Measurements from ENCODE around the gene ZBTB42. TPM values are rescaled to one million over a fixed set of nuclear protein-coding genes. Genes with fewer than 3 reads are reported as not detected.

ZBTB42 gene
- total RNA-seq, 2 donors from 2014 or later, result 10.6 to 21.8 TPM

DNA sequence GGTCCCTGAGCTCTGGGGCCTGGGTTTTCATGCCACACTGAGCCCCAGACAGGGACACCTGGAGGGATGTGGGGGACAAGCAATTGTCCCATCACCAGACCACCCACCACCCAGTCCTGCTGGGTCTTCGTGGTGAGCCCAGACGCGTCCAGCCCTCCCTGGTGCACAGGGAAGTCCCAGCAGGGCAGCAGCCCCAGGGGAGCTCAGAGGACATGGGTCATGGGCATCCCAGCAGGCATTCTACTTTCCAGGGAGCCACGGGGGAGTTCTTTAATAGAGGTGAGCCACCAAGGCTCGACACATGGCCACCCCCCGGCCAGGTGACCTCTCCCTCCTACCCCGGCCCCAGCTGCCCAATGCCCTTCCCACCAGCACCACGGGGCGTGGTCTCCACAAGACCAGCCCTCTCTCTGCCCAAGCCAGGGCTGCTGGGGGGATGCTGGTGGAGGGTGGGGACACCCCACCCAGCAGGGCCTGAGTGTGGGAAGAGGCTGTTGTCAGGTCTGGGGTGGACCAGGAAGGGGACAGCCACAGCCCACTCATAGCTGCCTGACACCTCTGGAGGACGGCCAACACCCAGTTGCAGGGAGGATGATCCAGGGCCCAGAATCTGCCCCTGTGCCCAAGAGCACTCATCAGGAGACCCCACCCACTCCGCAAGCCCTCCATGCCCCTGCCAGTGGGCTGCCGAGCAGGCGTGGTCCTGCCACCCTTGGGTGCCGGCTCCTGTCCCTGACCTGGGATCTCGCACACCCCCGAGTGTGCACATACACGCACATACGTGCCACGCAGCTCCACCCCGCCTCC, 19.4 kb upstream of the ZBTB42 start:
- DNase-seq (no peak), ATAC-seq (no peak)
- Histone ChIP-seq H3K4me3 (no peak overlapping the region), H3K27ac (no peak overlapping the region), H3K27me3 (no peaks in the 10 kb centered on the region), H3K4me1 (peaks cover 34% of the 10 kb centered on the region), H3K36me3 (replicated peaks in 1 of 2; ENCODE audit: insufficient read depth in 1 of 2, low read depth in 2 of 2) (peaks cover 0 to 3% of the 10 kb centered on the region in 2 donors), H3K9me3 (no peaks in the 10 kb centered on the region)
- intact Hi-C loops (cut with DNase I), result no loop called here
- TF ChIP-seq POLR2A (IDR thresholded peaks at IDR 0.05), result no peak
- TF ChIP-seq, protein P1, sequence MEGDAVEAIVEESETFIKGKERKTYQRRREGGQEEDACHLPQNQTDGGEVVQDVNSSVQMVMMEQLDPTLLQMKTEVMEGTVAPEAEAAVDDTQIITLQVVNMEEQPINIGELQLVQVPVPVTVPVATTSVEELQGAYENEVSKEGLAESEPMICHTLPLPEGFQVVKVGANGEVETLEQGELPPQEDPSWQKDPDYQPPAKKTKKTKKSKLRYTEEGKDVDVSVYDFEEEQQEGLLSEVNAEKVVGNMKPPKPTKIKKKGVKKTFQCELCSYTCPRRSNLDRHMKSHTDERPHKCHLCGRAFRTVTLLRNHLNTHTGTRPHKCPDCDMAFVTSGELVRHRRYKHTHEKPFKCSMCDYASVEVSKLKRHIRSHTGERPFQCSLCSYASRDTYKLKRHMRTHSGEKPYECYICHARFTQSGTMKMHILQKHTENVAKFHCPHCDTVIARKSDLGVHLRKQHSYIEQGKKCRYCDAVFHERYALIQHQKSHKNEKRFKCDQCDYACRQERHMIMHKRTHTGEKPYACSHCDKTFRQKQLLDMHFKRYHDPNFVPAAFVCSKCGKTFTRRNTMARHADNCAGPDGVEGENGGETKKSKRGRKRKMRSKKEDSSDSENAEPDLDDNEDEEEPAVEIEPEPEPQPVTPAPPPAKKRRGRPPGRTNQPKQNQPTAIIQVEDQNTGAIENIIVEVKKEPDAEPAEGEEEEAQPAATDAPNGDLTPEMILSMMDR (IDR thresholded peaks at IDR 0.05), result no peak
- 89 to 93% methylated on average over 13 to 18 of the region's 20 CpGs for WGBS, 2 donors

DNA sequence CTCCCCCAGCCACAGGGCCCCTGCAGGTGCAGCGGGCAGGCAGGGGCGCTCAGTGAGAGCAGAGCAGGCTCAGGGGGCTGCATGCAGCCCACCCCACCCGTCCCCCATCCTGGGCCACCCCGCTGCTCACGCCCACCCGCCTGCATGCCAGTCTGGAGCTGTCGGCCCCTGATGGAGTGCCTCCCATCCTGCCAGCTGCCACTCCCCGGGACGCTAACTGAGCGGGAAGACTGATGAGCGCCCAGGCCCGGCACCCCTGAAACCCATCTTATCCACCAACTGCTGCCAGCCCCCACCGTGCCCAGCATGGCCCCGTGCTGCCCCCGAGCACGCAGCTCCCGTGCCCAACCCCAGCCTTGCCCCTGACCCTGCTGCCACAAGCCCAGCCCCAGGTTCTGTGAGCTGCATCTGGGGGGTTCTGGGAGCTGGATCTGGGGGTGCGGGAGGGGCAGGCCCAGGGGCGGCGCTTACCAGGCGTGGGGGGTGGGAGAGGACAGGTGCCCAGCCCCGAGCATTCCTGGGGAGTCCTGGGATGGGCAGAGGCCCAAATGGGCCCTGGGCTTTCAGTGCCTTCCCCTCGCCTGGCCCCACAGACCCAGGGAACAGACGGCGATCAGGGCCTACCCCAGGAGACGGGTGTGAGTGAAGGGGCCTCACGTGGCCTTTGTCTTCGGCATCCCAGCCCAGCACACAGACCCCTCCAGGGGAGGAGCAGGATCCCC, 18.7 kb upstream of the ZBTB42 start:
- Histone ChIP-seq H3K4me3 (no peak overlapping the region), H3K4me1 (peaks cover 33% of the 10 kb centered on the region), H3K9me3 (no peaks in the 10 kb centered on the region), H3K27me3 (no peaks in the 10 kb centered on the region), H3K27ac (no peak overlapping the region), H3K36me3 (replicated peaks in 1 of 2; ENCODE audit: insufficient read depth in 1 of 2, low read depth in 2 of 2) (peaks cover 0 to 3% of the 10 kb centered on the region in 2 donors)
- WGBS, 2 donors, result 95 to 96% methylated on average over 9 to 18 of the region's 28 CpGs
- no peak for ATAC-seq
- no peak for TF ChIP-seq POLR2A (IDR thresholded peaks at IDR 0.05)
- TF ChIP-seq, protein P1 (IDR thresholded peaks at IDR 0.05), result no peak
- DNase-seq, result no peak
- intact Hi-C loops (cut with DNase I), result no loop called here

DNA sequence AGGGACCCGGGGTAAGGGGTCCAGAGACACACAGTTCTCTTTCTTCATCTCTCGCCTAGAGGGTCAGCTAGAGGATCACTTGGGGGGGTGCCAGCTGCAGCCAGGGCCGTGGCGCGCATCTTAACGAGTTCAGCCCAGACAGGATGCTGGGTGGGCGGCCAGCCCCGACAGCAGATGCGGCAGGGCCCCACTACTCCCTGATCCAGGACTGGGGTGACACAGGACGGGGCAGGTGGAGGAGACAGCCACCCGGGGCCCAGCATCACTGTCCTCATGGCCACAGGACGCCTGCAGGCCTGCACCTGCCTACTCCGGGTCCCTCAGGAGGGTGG, 18.1 kb upstream of the ZBTB42 start:
- WGBS, 2 donors, result 90% methylated on average over 13 of the region's 13 CpGs; no CpG with 5 or more reads in 1 of the 2 donors
- intact Hi-C loops (cut with DNase I), result no loop called here
- DNase-seq, result no peak
- no peak for ATAC-seq
- no peaks in the 10 kb centered on the region for H3K9me3 ChIP-seq
- H3K4me3 ChIP-seq, result no peak overlapping the region
- TF ChIP-seq, protein P1 (IDR thresholded peaks at IDR 0.05), result no peak
- no peak for TF ChIP-seq POLR2A (IDR thresholded peaks at IDR 0.05)
- H3K27ac ChIP-seq, result no peak overlapping the region
- peaks cover 34% of the 10 kb centered on the region for H3K4me1 ChIP-seq
- H3K36me3 ChIP-seq (replicated peaks in 1 of 2; ENCODE audit: insufficient read depth in 1 of 2, low read depth in 2 of 2), result peaks cover 0 to 3% of the 10 kb centered on the region in 2 donors
- no peaks in the 10 kb centered on the region for H3K27me3 ChIP-seq

DNA sequence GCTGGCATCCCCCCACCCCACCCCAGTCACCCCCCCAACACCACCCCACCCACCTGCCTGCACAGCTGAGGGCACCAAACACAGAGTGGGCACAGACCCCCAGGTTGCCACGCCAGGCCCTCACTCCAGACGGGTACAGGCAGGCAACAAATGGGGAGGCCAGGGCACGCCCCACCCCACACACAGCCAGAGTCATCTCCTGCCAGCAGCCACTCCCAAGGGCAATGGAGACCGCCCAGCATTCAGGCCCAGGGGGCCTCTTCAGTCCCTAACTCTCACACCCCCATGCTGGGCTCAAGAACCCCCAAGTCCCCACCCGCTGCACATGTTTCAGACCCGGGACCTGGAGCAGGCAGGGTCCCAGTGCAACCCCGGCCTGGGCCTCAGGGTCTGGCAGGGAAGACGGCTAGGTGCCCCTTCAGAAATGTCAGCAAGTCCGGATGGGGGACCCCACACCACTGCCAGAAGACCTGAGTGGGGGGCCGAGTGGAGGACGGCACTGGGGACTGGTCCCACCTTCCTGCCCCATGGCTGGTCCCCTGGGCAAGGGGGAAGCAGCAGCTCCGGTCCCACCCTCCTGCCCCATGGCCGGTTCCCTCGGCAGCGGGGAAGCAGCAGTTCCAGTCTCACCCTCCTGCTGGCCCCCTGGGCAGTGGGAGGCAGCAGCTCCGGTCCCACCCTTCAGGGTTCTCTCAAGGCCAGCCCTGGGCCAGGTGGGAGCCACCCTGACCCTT, 17.2 kb upstream of the ZBTB42 start:
- no peak for TF ChIP-seq POLR2A (IDR thresholded peaks at IDR 0.05)
- TF ChIP-seq, protein P1 (IDR thresholded peaks at IDR 0.05), result no peak
- Histone ChIP-seq H3K27ac (no peak overlapping the region), H3K27me3 (no peaks in the 10 kb centered on the region), H3K36me3 (replicated peaks in 1 of 2; ENCODE audit: insufficient read depth in 1 of 2, low read depth in 2 of 2) (peaks cover 0 to 3% of the 10 kb centered on the region in 2 donors), H3K4me3 (no peak overlapping the region), H3K4me1 (peaks cover 38% of the 10 kb centered on the region), H3K9me3 (no peaks in the 10 kb centered on the region)
- DNase-seq, result no peak
- ATAC-seq, result no peak
- WGBS, 2 donors, result 93 to 95% methylated on average over 8 to 15 of the region's 16 CpGs
- intact Hi-C loops (cut with DNase I), result no loop called here
